ENCODE measurements around the gene STK11IP. TPM values are rescaled to one million over a fixed set of nuclear protein-coding genes. Genes with fewer than 3 reads are reported as not detected.

The STK11IP gene
- total RNA-seq, 1 donor: 11.7 TPM

GRCh38 chr2:219569635-219570034 lies 28.0 kb upstream of the STK11IP start:
- no peak for DNase-seq (ENCODE audit: low read depth)
- TF ChIP-seq CTCF (IDR thresholded peaks at IDR 0.05; ENCODE audit: insufficient read depth, low read length): no peak
- peak overlapping the region; percentile 74 for H3K4me3 ChIP-seq (ENCODE audit: low read depth, low read length)

- peak overlapping the region; percentile 74 for H3K4me3 ChIP-seq (ENCODE audit: low read depth, low read length)
- no peak for TF ChIP-seq CTCF (IDR thresholded peaks at IDR 0.05; ENCODE audit: insufficient read depth, low read length)
- peak; percentile 14 for DNase-seq (ENCODE audit: low read depth)
Measured at GRCh38 chr2:219570194-219570923, 27.3 kb upstream of the STK11IP start.

GRCh38 chr2:219570924-219571310 lies 26.7 kb upstream of the STK11IP start:
- no peak for DNase-seq (ENCODE audit: low read depth)
- TF ChIP-seq CTCF (IDR thresholded peaks at IDR 0.05; ENCODE audit: insufficient read depth, low read length): no peak

GRCh38 chr2:219571311-219572236 lies 26.1 kb upstream of the STK11IP start, which contains the start of gene OBSL1:
TSS of gene OBSL1 (minus strand) at chr2:219571539. CDS start at chr2:219571232, 307 bp downstream.
- peak within 1 kb of the TSS; percentile 74 for H3K4me3 ChIP-seq (ENCODE audit: low read depth, low read length)
- no peak for TF ChIP-seq CTCF (IDR thresholded peaks at IDR 0.05; ENCODE audit: insufficient read depth, low read length)
- DNase-seq (ENCODE audit: low read depth): peak; percentile 69

More at GRCh38 chr2:219570924-219571310, 26.7 kb upstream of the STK11IP start:
- peak overlapping the region; percentile 74 for H3K4me3 ChIP-seq (ENCODE audit: low read depth, low read length)

- no peak for TF ChIP-seq CTCF (IDR thresholded peaks at IDR 0.05; ENCODE audit: insufficient read depth, low read length)
- no peak for DNase-seq (ENCODE audit: low read depth)
- H3K4me3 ChIP-seq (ENCODE audit: low read depth, low read length): peak within 1 kb of the TSS; percentile 74
Measured at GRCh38 chr2:219572237-219573001, 25.2 kb upstream of the STK11IP start, which contains the start of gene INHA. TSS of gene INHA (plus strand) at chr2:219572310. CDS start at chr2:219572375, 65 bp downstream.

- no peak overlapping the region for H3K4me3 ChIP-seq (ENCODE audit: low read depth, low read length)
- TF ChIP-seq CTCF (IDR thresholded peaks at IDR 0.05; ENCODE audit: insufficient read depth, low read length): no peak
- no peak for DNase-seq (ENCODE audit: low read depth)
Measured at GRCh38 chr2:219573166-219573565, 24.5 kb upstream of the STK11IP start.

Data from fibroblast of the aortic adventitia (primary cell).